H1 (cell line): ENCODE results near the gene PRRG2.
"Not testable (repeated sequence)": the region's sequence is repeated elsewhere in the genome, so short reads cannot be mapped to it uniquely, and the experiment has no call there.

Source experiments
- EGR1 ChIP-seq: IDR thresholded peaks from 2 replicates; pipeline ENCODE4 v1.6.1; 2011; ENCODE audit warnings: low read depth, low read length, borderline replicate concordance
- EP300 ChIP-seq, 2 experiments: IDR thresholded peaks; 1 replicate in 1 of 2; 2 replicates in 1 of 2; pipeline ENCODE4 v1.6.1; 2011 to 2012; ENCODE audit warnings: low read depth in 2 of 2, low read length in 2 of 2, mild to moderate bottlenecking in 2 of 2, borderline replicate concordance in 1 of 2, inconsistent platforms in 1 of 2, moderate library complexity in 1 of 2
- MAFK ChIP-seq: IDR thresholded peaks from 2 replicates; pipeline ENCODE4 v1.6.1; 2012; ENCODE audit warnings: low read depth, mild to moderate bottlenecking, improper control_type of control experiment, low read length
- POLR2A ChIP-seq, 2 experiments: IDR thresholded peaks; 1 replicate in 1 of 2; 2 replicates in 1 of 2; pipeline ENCODE4 v1.6.1; 2011; ENCODE audit warnings: low read depth in 2 of 2, low read length in 2 of 2, mild to moderate bottlenecking in 2 of 2; ENCODE audit errors: control extremely low read depth in 1 of 2
- RXRA ChIP-seq: IDR thresholded peaks from 2 replicates; pipeline ENCODE4 v1.6.1; 2011; ENCODE audit warnings: low read depth, mild to moderate bottlenecking, low read length, moderate library complexity; ENCODE audit not compliant: insufficient read depth

DNA sequence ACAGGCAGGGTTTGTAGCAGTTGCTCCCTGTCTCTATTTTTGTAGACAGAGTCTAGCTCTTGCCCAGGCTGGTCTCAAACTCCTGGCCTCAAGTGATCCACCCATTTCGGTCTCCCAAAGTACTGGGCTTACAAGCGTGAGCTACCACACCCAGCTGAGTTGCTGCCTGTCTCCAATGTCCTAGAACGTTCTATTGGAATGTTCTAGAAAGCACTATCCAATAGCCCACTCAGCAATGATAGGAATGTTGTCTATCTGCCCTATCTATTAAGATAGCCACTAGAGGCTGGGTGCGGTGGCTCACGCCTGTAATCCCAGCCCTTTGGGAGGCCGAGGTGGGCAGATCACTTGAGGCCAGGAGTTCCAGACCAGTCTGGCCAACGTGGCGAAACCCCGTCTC, 52.2 kb downstream of the PRRG2 start:
- TF ChIP-seq MAFK; EP300 (IDR thresholded peaks at IDR 0.05; ENCODE audit: borderline replicate concordance in 1 of 2, low read depth in 2 of 2, low read length in 2 of 2); POLR2A (IDR thresholded peaks at IDR 0.05; ENCODE audit: control extremely low read depth in 1 of 2, low read depth in 2 of 2, low read length in 2 of 2); EGR1; RXRA: not testable (repeated sequence)
